ENCODE results near the gene MRPL24.

- TF ChIP-seq MXI1 (IDR thresholded peaks at IDR 0.05; ENCODE audit: borderline replicate concordance, low read depth, low read length) (no peak), ZNF770 (CRISPR knock-in tag; IDR thresholded peaks at IDR 0.05) (no peak), JUNB (CRISPR knock-in tag; IDR thresholded peaks at IDR 0.05; ENCODE audit: borderline replicate concordance) (no peak), EZH2 (conservative IDR thresholded peaks at IDR 0.05; ENCODE audit: low read depth, low read length) (no peak), PRDM10 (CRISPR knock-in tag; IDR thresholded peaks at IDR 0.05; ENCODE audit: low read depth) (no peak), ZNF232 (CRISPR knock-in tag; IDR thresholded peaks at IDR 0.05; ENCODE audit: borderline replicate concordance) (no peak), MAFF (IDR thresholded peaks at IDR 0.05; ENCODE audit: low read depth, low read length) (no peak), SALL2 (CRISPR knock-in tag; IDR thresholded peaks at IDR 0.05) (no peak), FOXP4 (CRISPR knock-in tag; IDR thresholded peaks at IDR 0.05) (no peak), ATF1 (CRISPR knock-in tag; IDR thresholded peaks at IDR 0.05) (no peak), ZBTB26 (CRISPR knock-in tag; IDR thresholded peaks at IDR 0.05; ENCODE audit: borderline replicate concordance) (no peak)
These were observed 46.3 kb downstream of the MRPL24 start for GRCh38 chr1:156694690-156694962.

All from HepG2 (cell line).